Liver (tissue), 9 donors: Measurements from ENCODE around the gene CELA1. TPM values are rescaled to one million over a fixed set of nuclear protein-coding genes. Genes with fewer than 3 reads are reported as not detected.
A peak's percentile ranks its signal among the peaks of the same experiment; 100 is the strongest.

Source experiments
- DNase-seq: peaks from one replicate; pipeline ENCODE4 v3.0.0-alpha.2; 2017; ENCODE audit warnings: low spot score
- H3K27ac ChIP-seq, 2 donors: one replicate each; pipeline ENCODE4 v1.7.0; 2013; ENCODE audit warnings: inconsistent platforms in 2 of 2, low read length in 2 of 2, control low read depth in 1 of 2, low read depth in 1 of 2, mild to moderate bottlenecking in 1 of 2
- H3K27me3 ChIP-seq, 4 donors: one replicate each; pipeline versions ENCODE4 v1.6.1 to v1.7.0; 2013; ENCODE audit warnings: low read length in 3 of 4, inconsistent platforms in 1 of 4, mild to moderate bottlenecking in 1 of 4, moderate library complexity in 1 of 4; ENCODE audit not compliant: control insufficient read depth in 4 of 4, insufficient read depth in 4 of 4
- H3K36me3 ChIP-seq, 4 donors: one replicate each; pipeline versions ENCODE4 v1.6.1 to v1.7.0; 2013; ENCODE audit warnings: low read length in 3 of 4, mild to moderate bottlenecking in 3 of 4, low read depth in 1 of 4, moderate library complexity in 1 of 4; ENCODE audit not compliant: control insufficient read depth in 4 of 4, insufficient read depth in 3 of 4
- H3K4me1 ChIP-seq, 4 donors: one replicate each; pipeline versions ENCODE4 v1.6.1 to v1.7.0; 2013; ENCODE audit warnings: low read length in 3 of 4, mild to moderate bottlenecking in 3 of 4, moderate library complexity in 1 of 4; ENCODE audit not compliant: control insufficient read depth in 4 of 4, insufficient read depth in 4 of 4
- H3K4me3 ChIP-seq, 3 donors: one replicate each; pipeline versions ENCODE4 v1.6.1 to v1.7.0; 2013; ENCODE audit warnings: low read length in 3 of 3, control low read depth in 1 of 3, low read depth in 1 of 3, mild to moderate bottlenecking in 1 of 3
- H3K9ac ChIP-seq, 2 donors: one replicate each; pipeline ENCODE4 v1.7.0; 2013; ENCODE audit warnings: low read length in 2 of 2, mild to moderate bottlenecking in 2 of 2, moderate library complexity in 2 of 2, control low read depth in 1 of 2, low read depth in 1 of 2
- H3K9me3 ChIP-seq, 4 donors: one replicate each; pipeline versions ENCODE4 v1.6.1 to v1.7.0; 2013; ENCODE audit warnings: low read length in 3 of 4; ENCODE audit not compliant: control insufficient read depth in 4 of 4
- CTCF ChIP-seq: fragments of 150-350 bp; IDR thresholded peaks from 2 replicates; pipeline ENCODE4 v1.5.1; 2017; ENCODE audit warnings: improper control_type of control experiment, low read depth, low read length; ENCODE audit not compliant: missing input control
- EGR1 ChIP-seq, 2 donors: IDR thresholded peaks; 2 replicates each; pipeline ENCODE4 v1.6.1; 2016 to 2018; ENCODE audit warnings: antibody characterized with exemption in 2 of 2, low read depth in 2 of 2
- FOXA2 ChIP-seq: IDR thresholded peaks from 2 replicates; pipeline ENCODE4 v1.6.1; 2016; ENCODE audit warnings: antibody characterized with exemption
- GABPA ChIP-seq, 2 donors: IDR thresholded peaks in 1 of 2; conservative IDR thresholded peaks in 1 of 2; 2 replicates each; pipeline ENCODE4 v1.6.1; 2016; ENCODE audit warnings: antibody characterized with exemption in 2 of 2, mild to moderate bottlenecking in 1 of 2, moderate library complexity in 1 of 2
- HNF4A ChIP-seq, 2 donors: conservative IDR thresholded peaks; 2 replicates each; pipeline ENCODE4 v1.6.1; 2016; ENCODE audit warnings: antibody characterized with exemption in 2 of 2, mild to moderate bottlenecking in 2 of 2
- MAX ChIP-seq: IDR thresholded peaks from 2 replicates; pipeline ENCODE4 v1.6.1; 2016; ENCODE audit warnings: antibody characterized with exemption
- RAD21 ChIP-seq, 2 donors: IDR thresholded peaks; 2 replicates each; pipeline ENCODE4 v1.6.1; 2016; ENCODE audit warnings: antibody characterized with exemption in 2 of 2, mild to moderate bottlenecking in 2 of 2
- REST ChIP-seq: IDR thresholded peaks from 2 replicates; pipeline ENCODE4 v1.6.1; 2016; ENCODE audit warnings: antibody characterized with exemption, mild to moderate bottlenecking
- TAF1 ChIP-seq: conservative IDR thresholded peaks from 2 replicates; pipeline ENCODE4 v1.6.1; 2016; ENCODE audit warnings: antibody characterized with exemption, mild to moderate bottlenecking
- ZBTB33 ChIP-seq: IDR thresholded peaks from 2 replicates; pipeline ENCODE4 v1.6.1; 2016; ENCODE audit warnings: antibody characterized with exemption
- WGBS: extraction: QIAGEN DNeasy Blood & Tissue Kit; methylation state at CpG from one replicate; pipeline ENCODE4 v1.1.7; 2013; 5-methylcytosine and 5-hydroxymethylcytosine counted together
- polyA plus RNA-seq, 2 donors: library from polyadenylated mRNA; stranded (reverse) in 1 of 2; unstranded in 1 of 2; fragments of 200-250 nt in 1 of 2; fragments of >200 nt in 1 of 2; fragmentation: Nextera tagmentation in 1 of 2; extraction: Ambion mirVana in 1 of 2; gene quantifications; one replicate each; pipeline versions ENCODE4 v1.2.1 to v1.2.3, GENCODE V29; 2013 to 2015
- total RNA-seq, 2 donors: library from RNA; depleted of rRNA; stranded (reverse); fragments of >200 nt; gene quantifications; one replicate each; pipeline ENCODE4 v1.2.3, GENCODE V29; 2014
- donor health status: healthy.
- donor health status: healthy.
- donor health status: healthy.
- donor health status: healthy.
- donor health status: healthy.

Gene CELA1
- total and polyA plus RNA-seq, 4 donors: not detected

- Histone ChIP-seq H3K4me3 (no peak overlapping the region), H3K9me3 (no peaks in the 10 kb centered on the region), H3K9ac (no peak overlapping the region), H3K27me3 (no peaks in the 10 kb centered on the region), H3K4me1 (peaks cover 2 to 12% (median 7%) of the 10 kb centered on the region in 4 donors), H3K36me3 (no peaks in the 10 kb centered on the region), H3K27ac (peak overlapping the region; percentile 15 to 46)
- no peak for DNase-seq
- TF ChIP-seq TAF1 (no peak), ZBTB33 (no peak), EGR1 (IDR thresholded peaks at IDR 0.05; ENCODE audit: low read depth in 2 of 2) (no peak), CTCF (no peak)
- 75% methylated on average over 14 of the region's 14 CpGs for WGBS
Observed at GRCh38 chr12:51393676-51394545, 47.4 kb upstream of the CELA1 start.

GRCh38 chr12:51392556-51393237 is 46.2 kb upstream of the CELA1 start:
- no peaks in the 10 kb centered on the region for H3K27me3 ChIP-seq
- H3K4me3 ChIP-seq: no peak overlapping the region
- peaks cover 2 to 12% (median 7%) of the 10 kb centered on the region in 4 donors for H3K4me1 ChIP-seq
- no peak for DNase-seq
- H3K9ac ChIP-seq: no peak overlapping the region
- WGBS: 52% methylated on average over 22 of the region's 22 CpGs
- no peaks in the 10 kb centered on the region for H3K36me3 ChIP-seq
- TF ChIP-seq HNF4A (conservative IDR thresholded peaks at IDR 0.05) (no peak), MAX (no peak), RAD21 (IDR thresholded peaks at IDR 0.05) (no peak), REST (no peak), FOXA2 (no peak), GABPA (IDR thresholded peaks at IDR 0.05 in 1 of 2, conservative IDR thresholded peaks at IDR 0.05 in 1 of 2) (no peak)
- H3K27ac ChIP-seq: no peak overlapping the region
- H3K9me3 ChIP-seq: no peaks in the 10 kb centered on the region
